T-cell (primary cell): ENCODE data around the gene PRRC2B. TPM values are rescaled to one million over a fixed set of nuclear protein-coding genes. Genes with fewer than 3 reads are reported as not detected.

ENCODE experiments used
- ATAC-seq, 4 experiments: fragments of 200-7000 bp in 3 of 4; fragments of 150-1000 bp in 1 of 4; cut with Tn5 transposase; replicated peaks in 1 of 4; 1 replicate in 3 of 4; 2 replicates in 1 of 4; pipeline ENCODE4 v1.10.0; 2021; ENCODE audit warnings: moderate library complexity in 3 of 4, mild to moderate bottlenecking in 2 of 4, moderate number of reproducible peaks in 1 of 4
- CTCF ChIA-PET, 2 donors: fragments of 300-600 bp; sonication (Branson Sonifier 250); formaldehyde crosslinking; loops; one replicate each; lab custom pipeline; 2022; ENCODE audit warnings: antibody characterized with exemption in 2 of 2; lab: Charles Lee
- POLR2A ChIA-PET, 2 donors: fragments of 300-600 bp; sonication (Branson Sonifier 250); formaldehyde crosslinking; loops; one replicate each; lab custom pipeline; 2022; ENCODE audit warnings: antibody characterized with exemption in 2 of 2; lab: Charles Lee
- DNase-seq, 35 experiments: peaks; one replicate each; pipeline versions ENCODE4 v3.0.0 to v3.0.0-alpha.2; 2013 to 2023
- H3K27ac ChIP-seq: one replicate; pipeline ENCODE4 v1.5.1; 2013; ENCODE audit warnings: low read length
- H3K27me3 ChIP-seq, 2 experiments: replicated peaks in 1 of 2; 1 replicate in 1 of 2; 2 replicates in 1 of 2; pipeline versions ENCODE4 v1.6.1 to v1.7.0; 2013; ENCODE audit warnings: low read length in 1 of 2, mixed read lengths in 1 of 2; ENCODE audit not compliant: control insufficient read depth in 2 of 2, insufficient read depth in 2 of 2; ENCODE audit errors: extremely low read depth in 1 of 2
- H3K36me3 ChIP-seq, 2 donors: 1 replicate in 1 of 2; 2 replicates in 1 of 2; pipeline versions ENCODE4 v1.6.1 to v1.7.0; 2013; ENCODE audit warnings: low read length in 1 of 2; ENCODE audit not compliant: control insufficient read depth in 2 of 2, insufficient read depth in 1 of 2; ENCODE audit errors: extremely low read depth in 1 of 2
- H3K4me1 ChIP-seq, 2 experiments: 1 replicate in 1 of 2; 2 replicates in 1 of 2; pipeline versions ENCODE4 v1.6.1 to v1.7.0; 2013; ENCODE audit warnings: low read length in 2 of 2, mixed read lengths in 1 of 2; ENCODE audit not compliant: insufficient read depth in 2 of 2, control insufficient read depth in 1 of 2; ENCODE audit errors: extremely low read depth in 1 of 2
- H3K4me3 ChIP-seq, 2 donors: 1 replicate in 1 of 2; 2 replicates in 1 of 2; pipeline versions ENCODE4 v1.5.1 to v1.7.0; 2013; ENCODE audit warnings: mild to moderate bottlenecking in 2 of 2, low read length in 1 of 2, moderate library complexity in 1 of 2; ENCODE audit not compliant: control insufficient read depth in 1 of 2; ENCODE audit errors: extremely low read depth in 1 of 2
- H3K9me3 ChIP-seq: 2 replicates; pipeline ENCODE4 v1.7.0; 2013
- H3K27ac Mint-ChIP-seq, 2 donors: one replicate each; pipeline ENCODE4 v1.8.0; 2020 to 2021; ENCODE audit warnings: mild to moderate bottlenecking in 2 of 2, mixed read lengths in 2 of 2
- H3K27me3 Mint-ChIP-seq, 2 donors: one replicate each; pipeline ENCODE4 v1.8.0; 2021 to 2022; ENCODE audit warnings: mixed read lengths in 2 of 2
- H3K36me3 Mint-ChIP-seq: one replicate; pipeline ENCODE4 v1.8.0; 2021; ENCODE audit warnings: mixed read lengths
- H3K4me1 Mint-ChIP-seq, 3 donors: one replicate each; pipeline ENCODE4 v1.8.0; 2020 to 2022; ENCODE audit warnings: mixed read lengths in 3 of 3, mild to moderate bottlenecking in 1 of 3
- H3K4me3 Mint-ChIP-seq, 3 donors: one replicate each; pipeline ENCODE4 v1.8.0; 2020 to 2022; ENCODE audit warnings: mild to moderate bottlenecking in 3 of 3, mixed read lengths in 3 of 3, moderate library complexity in 3 of 3
- H3K9me3 Mint-ChIP-seq, 3 donors: one replicate each; pipeline ENCODE4 v1.8.0; 2020 to 2022; ENCODE audit warnings: mixed read lengths in 3 of 3
- WGBS: methylation state at CpG from one replicate; pipeline ENCODE4 v1.1.5; 2013; ENCODE audit warnings: missing lambda C conversion rate; ENCODE audit not compliant: insufficient coverage; 5-methylcytosine and 5-hydroxymethylcytosine counted together
- total RNA-seq, 35 experiments: library from RNA in 6 of 35; stranded (reverse) in 6 of 35; fragments of 120-200 nt in 1 of 35; gene quantifications; one replicate each; pipeline versions ENCODE4 v1.2.1 to v1.2.4 and lab custom pipeline; 2013 to 2026

The PRRC2B gene
- total RNA-seq, 5 donors from 2014 or later (not counting 1 experiment from before 2014, with no cell fraction given) = 259 to 375 (median 370) TPM

DNA sequence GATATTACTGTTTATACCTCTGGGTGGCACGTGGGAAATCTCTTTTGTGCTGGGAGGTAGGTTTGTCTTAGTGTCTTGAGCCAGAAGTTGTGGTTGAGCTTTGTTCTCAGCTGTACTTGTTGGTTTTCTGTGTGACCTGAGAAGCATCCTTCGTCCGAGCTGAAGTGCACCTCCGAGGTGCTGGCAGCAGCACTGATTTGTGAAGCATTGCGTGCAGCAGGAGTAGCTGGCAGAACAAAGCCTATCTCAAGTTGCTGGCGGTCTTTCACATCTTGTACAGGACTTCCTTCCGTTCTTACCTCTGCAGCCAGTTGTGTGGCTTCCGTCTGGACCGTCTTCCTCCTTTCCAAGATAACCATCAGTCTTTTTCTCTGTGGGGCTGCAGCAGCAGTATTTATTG is 4.3 kb downstream of the PRRC2B start:
- WGBS = 0% methylated on average over 7 of the region's 9 CpGs
- peaks cover 0 to 7% of the 10 kb centered on the region in 2 donors for H3K36me3 ChIP-seq
- H3K27me3 Mint-ChIP-seq = no peaks in the 10 kb centered on the region
- no peaks in the 10 kb centered on the region for H3K36me3 Mint-ChIP-seq
- H3K4me3 Mint-ChIP-seq = peak overlapping the region; percentile 85 to 95 (median 93)
- peak overlapping the region; percentile 92 for H3K27ac Mint-ChIP-seq
- H3K4me1 ChIP-seq = peaks cover 51 to 84% of the 10 kb centered on the region in 2 experiments
- H3K4me1 Mint-ChIP-seq = peaks cover 77 to 81% (median 81%) of the 10 kb centered on the region in 3 donors
- CTCF ChIA-PET = interaction anchor here (0.5 to 1.0 kb wide), 5 partner anchors 9 to 1192 kb away, joined by 3 to 6 read pairs (median 5); no protein-coding TSS in a partner anchor
- POLR2A ChIA-PET = interaction anchor here in 1 of 2 donors (0.7 kb wide), 1 partner anchor 25 kb away, joined by 3 read pairs; no protein-coding TSS in a partner anchor
- DNase-seq = peak; percentile 48 to 89 (median 61)
- no peaks in the 10 kb centered on the region for H3K9me3 ChIP-seq
- H3K4me3 ChIP-seq = peak overlapping the region in 1 of 2 donors; percentile 39
- peak; percentile 50 to 65 (median 60) for ATAC-seq
- H3K9me3 Mint-ChIP-seq = no peaks in the 10 kb centered on the region
- H3K27ac ChIP-seq = peak overlapping the region; percentile 30
- H3K27me3 ChIP-seq = no peaks in the 10 kb centered on the region

DNA sequence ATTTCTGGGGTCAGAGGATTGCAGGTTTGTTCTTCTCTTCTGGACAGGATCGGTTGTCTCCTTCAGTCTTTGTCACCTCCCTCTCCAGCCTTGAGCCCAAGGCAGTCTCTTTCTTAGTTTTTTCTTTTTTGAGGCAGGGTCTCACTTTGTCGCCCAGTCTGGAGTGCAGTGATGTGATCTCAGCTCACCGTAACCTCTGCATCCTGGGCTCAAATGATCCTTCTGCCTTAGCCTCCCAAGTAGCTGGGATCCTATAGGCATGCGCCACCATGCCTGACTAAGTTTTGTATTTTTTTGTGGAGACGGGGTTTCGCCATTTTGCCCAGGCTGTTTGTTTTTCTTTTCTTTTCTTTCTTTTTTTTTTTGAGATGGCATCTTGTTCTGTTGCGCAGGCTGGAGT is 6.1 kb downstream of the PRRC2B start:
- ATAC-seq = no peak
- ChIA-PET CTCF (no interaction called here), POLR2A (interaction anchor here in 1 of 2 donors (0.7 kb wide), 1 partner anchor 955 kb away, joined by 3 read pairs; the partner anchor contains the start of gene SETX)
- H3K4me3 Mint-ChIP-seq = peak overlapping the region in 2 of 3 donors; percentile 93 to 95
- no peaks in the 10 kb centered on the region for H3K27me3 Mint-ChIP-seq
- peaks cover 3% of the 10 kb centered on the region for H3K36me3 Mint-ChIP-seq
- H3K9me3 ChIP-seq = no peaks in the 10 kb centered on the region
- H3K4me3 ChIP-seq = no peak overlapping the region
- peaks cover 0 to 7% of the 10 kb centered on the region in 2 donors for H3K36me3 ChIP-seq
- no peaks in the 10 kb centered on the region for H3K9me3 Mint-ChIP-seq
- no peak overlapping the region for H3K27ac ChIP-seq
- peaks cover 89 to 91% (median 91%) of the 10 kb centered on the region in 3 donors for H3K4me1 Mint-ChIP-seq
- H3K27me3 ChIP-seq = no peaks in the 10 kb centered on the region
- H3K27ac Mint-ChIP-seq = peak overlapping the region; percentile 74 to 86
- no peak for DNase-seq
- peaks cover 59 to 93% of the 10 kb centered on the region in 2 experiments for H3K4me1 ChIP-seq
- 85% methylated on average over 2 of the region's 7 CpGs for WGBS

DNA sequence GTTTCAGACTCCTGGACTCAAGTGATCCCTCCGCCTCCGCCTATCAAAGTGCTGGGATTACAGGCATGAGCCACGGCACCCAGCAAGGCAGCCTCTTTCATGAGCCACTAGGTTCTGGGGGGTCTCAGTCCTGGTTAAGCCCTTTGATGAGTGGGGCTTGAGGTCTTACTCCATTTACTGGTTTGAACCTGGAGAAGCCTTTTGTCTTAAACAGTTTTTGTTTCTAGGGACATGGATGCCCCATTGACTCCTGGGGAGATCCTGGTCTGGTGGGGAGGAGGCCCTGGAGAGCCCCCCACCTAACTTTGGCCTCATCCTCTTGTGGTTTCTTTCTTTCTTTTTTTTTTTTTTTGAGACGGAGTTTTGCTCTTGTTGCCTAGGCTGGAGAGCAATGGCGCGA is 6.7 kb downstream of the PRRC2B start:
- DNase-seq (no peak), ATAC-seq (no peak)
- Histone ChIP-seq H3K27ac (no peak overlapping the region), H3K4me1 (peaks cover 64 to 93% of the 10 kb centered on the region in 2 experiments), H3K9me3 (no peaks in the 10 kb centered on the region), H3K36me3 (peaks cover 0 to 7% of the 10 kb centered on the region in 2 donors), H3K4me3 (no peak overlapping the region), H3K27me3 (no peaks in the 10 kb centered on the region)
- 80% methylated on average over 1 of the region's 6 CpGs for WGBS
- no peaks in the 10 kb centered on the region for H3K9me3 Mint-ChIP-seq
- POLR2A ChIA-PET = no interaction called here
- peak overlapping the region; percentile 74 to 86 for H3K27ac Mint-ChIP-seq
- no peaks in the 10 kb centered on the region for H3K27me3 Mint-ChIP-seq
- H3K4me1 Mint-ChIP-seq = peaks cover 90 to 92% (median 91%) of the 10 kb centered on the region in 3 donors
- peak overlapping the region; percentile 28 to 93 (median 41) for H3K4me3 Mint-ChIP-seq
- CTCF ChIA-PET = no interaction called here
- H3K36me3 Mint-ChIP-seq = peaks cover 3% of the 10 kb centered on the region

DNA sequence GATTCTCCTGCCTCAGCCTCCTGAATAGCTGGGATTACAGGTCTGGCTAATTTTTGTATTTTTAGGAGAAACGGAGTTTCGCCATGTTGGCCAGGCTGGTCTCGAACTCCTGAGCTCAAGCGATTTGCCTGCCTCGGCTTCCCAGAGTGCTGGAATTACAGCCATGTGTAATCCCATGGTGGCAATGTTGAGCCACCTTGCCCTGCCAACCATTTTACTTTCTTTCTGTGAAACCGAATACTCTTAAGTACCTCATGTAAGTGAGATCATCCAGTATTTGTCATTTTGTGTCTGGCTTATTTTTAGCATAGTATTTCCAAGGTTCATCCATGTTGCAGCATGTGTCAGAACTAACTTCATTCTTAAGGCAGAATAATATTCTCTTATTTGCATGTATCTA is 8.2 kb downstream of the PRRC2B start:
- ChIA-PET CTCF (no interaction called here), POLR2A (no interaction called here)
- DNase-seq = no peak
- peaks cover 91 to 92% (median 91%) of the 10 kb centered on the region in 3 donors for H3K4me1 Mint-ChIP-seq
- Histone ChIP-seq H3K4me3 (no peak overlapping the region), H3K9me3 (no peaks in the 10 kb centered on the region), H3K36me3 (peaks cover 0 to 7% of the 10 kb centered on the region in 2 donors), H3K27ac (no peak overlapping the region), H3K4me1 (peaks cover 67 to 93% of the 10 kb centered on the region in 2 experiments), H3K27me3 (no peaks in the 10 kb centered on the region)
- WGBS = no CpG with 5 or more reads among the region's 6 CpGs
- H3K4me3 Mint-ChIP-seq = peak overlapping the region; percentile 26 to 93 (median 28)
- no peaks in the 10 kb centered on the region for H3K27me3 Mint-ChIP-seq
- H3K9me3 Mint-ChIP-seq = no peaks in the 10 kb centered on the region
- peaks cover 3% of the 10 kb centered on the region for H3K36me3 Mint-ChIP-seq
- no peak for ATAC-seq
- H3K27ac Mint-ChIP-seq = peak overlapping the region; percentile 26 to 57

DNA sequence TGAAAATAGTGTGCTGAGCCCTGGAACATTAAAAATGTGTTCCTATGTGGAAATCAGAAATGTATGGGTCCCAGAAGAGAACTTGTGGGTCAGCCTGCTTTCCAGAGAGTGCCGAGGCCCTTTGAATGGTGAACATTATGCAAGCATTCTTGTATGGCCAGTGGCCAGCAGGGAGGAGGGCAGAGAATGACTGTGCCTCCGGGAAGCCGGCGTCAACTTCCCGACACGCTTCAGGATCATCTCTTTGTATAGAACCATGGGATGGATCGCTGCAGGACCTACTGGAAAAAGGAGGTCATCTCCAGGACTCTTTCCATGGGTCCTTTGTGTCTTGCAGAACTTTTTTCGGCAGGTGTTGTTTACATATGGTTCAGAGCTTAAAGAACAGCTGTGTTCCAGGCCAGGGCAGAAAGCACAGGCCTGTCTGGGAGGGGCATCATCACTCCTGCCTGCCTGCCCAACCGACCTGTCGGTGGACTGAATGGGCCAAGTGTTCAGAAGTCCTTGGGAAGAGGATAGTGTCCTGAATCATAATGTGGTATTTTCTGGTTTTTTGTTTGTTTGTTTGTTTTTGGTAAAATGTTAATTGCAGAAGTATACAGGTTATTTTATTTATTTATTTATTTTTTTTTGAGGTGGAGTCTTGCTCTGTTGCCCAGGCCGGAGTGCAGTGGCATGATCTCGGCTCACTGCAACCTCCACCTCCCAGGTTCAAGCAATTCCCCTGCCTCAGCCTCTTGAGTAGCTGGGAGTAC is 9.0 kb downstream of the PRRC2B start:
- Mint-ChIP-seq H3K4me3 (peak overlapping the region in 2 of 3 donors; percentile 26 to 93), H3K27me3 (no peaks in the 10 kb centered on the region), H3K36me3 (peaks cover 3% of the 10 kb centered on the region), H3K9me3 (no peaks in the 10 kb centered on the region), H3K4me1 (peaks cover 91 to 92% (median 91%) of the 10 kb centered on the region in 3 donors), H3K27ac (peak overlapping the region; percentile 26 to 57)
- no peak for ATAC-seq
- ChIA-PET POLR2A (no interaction called here), CTCF (no interaction called here)
- Histone ChIP-seq H3K27ac (no peak overlapping the region), H3K4me1 (peaks cover 67 to 94% of the 10 kb centered on the region in 2 experiments), H3K9me3 (no peaks in the 10 kb centered on the region), H3K4me3 (no peak overlapping the region), H3K27me3 (no peaks in the 10 kb centered on the region), H3K36me3 (peaks cover 0 to 7% of the 10 kb centered on the region in 2 donors)
- no peak for DNase-seq
- 90% methylated on average over 9 of the region's 12 CpGs for WGBS

DNA sequence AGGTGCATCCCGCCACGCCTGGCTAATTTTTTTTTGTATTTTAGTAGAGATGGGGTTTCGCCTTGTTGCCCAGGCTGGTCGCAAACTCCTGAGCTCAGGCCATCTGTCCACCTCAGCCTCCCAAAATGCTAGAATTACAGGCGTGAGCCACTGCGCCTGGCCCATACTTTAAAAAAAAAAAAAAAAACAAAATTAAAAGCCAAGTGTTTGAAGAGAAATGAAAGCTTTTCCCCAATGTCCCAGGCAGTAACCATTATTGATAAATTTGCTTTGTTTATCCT is 9.5 kb downstream of the PRRC2B start:
- ChIA-PET CTCF (interaction anchor here in 1 of 2 donors (0.7 kb wide), 1 partner anchor 12 kb away, joined by 3 read pairs; no protein-coding TSS in a partner anchor), POLR2A (interaction anchor here in 1 of 2 donors (0.6 kb wide), 2 partner anchors 220 to 258 kb away, joined by 3 to 7 read pairs; no protein-coding TSS in a partner anchor)
- DNase-seq (no peak), ATAC-seq (no peak)
- H3K27me3 ChIP-seq = no peaks in the 10 kb centered on the region
- H3K9me3 Mint-ChIP-seq = no peaks in the 10 kb centered on the region
- peaks cover 0 to 7% of the 10 kb centered on the region in 2 donors for H3K36me3 ChIP-seq
- peaks cover 67 to 93% of the 10 kb centered on the region in 2 experiments for H3K4me1 ChIP-seq
- H3K27me3 Mint-ChIP-seq = no peaks in the 10 kb centered on the region
- peak overlapping the region in 1 of 3 donors; percentile 84 for H3K4me3 Mint-ChIP-seq
- no peak overlapping the region for H3K27ac ChIP-seq
- peaks cover 3% of the 10 kb centered on the region for H3K36me3 Mint-ChIP-seq
- H3K9me3 ChIP-seq = no peaks in the 10 kb centered on the region
- H3K4me3 ChIP-seq = no peak overlapping the region
- no peak overlapping the region for H3K27ac Mint-ChIP-seq
- WGBS = no CpG with 5 or more reads among the region's 6 CpGs
- peaks cover 91 to 92% (median 91%) of the 10 kb centered on the region in 3 donors for H3K4me1 Mint-ChIP-seq
